GM21786 (cell line): Measurements from ENCODE around the gene NEAT1.
"Not testable (repeated sequence)": the region's sequence is repeated elsewhere in the genome, so short reads cannot be mapped to it uniquely, and the experiment has no call there.

Experiments used
- ATAC-seq: cut with Tn5 transposase; IDR thresholded peaks from one replicate; pipeline ENCODE4 v1.9.1; 2021; ENCODE audit not compliant: unreplicated experiment

The NEAT1 gene

DNA sequence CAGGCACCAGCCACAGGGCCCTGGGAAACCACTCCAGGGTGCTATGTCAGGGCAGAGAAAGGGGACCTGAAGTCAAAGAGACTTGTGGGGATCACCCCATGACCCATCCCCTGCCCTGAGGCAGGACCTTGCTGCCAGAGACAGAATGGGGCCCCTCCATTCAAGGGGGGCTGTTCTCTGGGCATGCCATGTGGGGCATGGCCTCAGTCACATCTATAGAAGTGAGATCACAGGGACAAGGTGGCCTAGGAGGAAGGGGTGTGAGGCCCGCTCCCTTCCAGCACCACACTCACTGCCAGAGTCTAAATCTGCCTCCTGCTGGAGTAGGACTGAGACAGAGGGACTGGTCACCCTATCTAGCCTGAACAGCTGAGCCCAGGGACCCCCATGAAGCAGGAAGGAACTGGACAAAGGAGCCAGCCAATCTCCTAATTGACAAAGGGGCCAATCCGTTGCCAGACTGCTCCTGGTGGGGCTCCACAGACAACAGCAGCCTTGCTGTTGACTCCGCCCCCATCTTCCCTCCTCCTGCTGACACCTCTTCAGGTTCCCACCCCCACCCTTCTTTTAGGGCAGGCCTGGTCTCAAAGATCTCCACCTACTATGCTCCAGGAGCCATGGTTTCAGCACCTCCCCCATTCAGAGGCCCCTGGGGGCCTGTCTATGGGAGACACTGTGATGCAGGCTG lies 26.0 kb downstream of the NEAT1 start:
- ATAC-seq = no peak

- not testable (repeated sequence) for ATAC-seq
Observed at GRCh38 chr11:65451301-65451700, 28.7 kb downstream of the NEAT1 start.

DNA sequence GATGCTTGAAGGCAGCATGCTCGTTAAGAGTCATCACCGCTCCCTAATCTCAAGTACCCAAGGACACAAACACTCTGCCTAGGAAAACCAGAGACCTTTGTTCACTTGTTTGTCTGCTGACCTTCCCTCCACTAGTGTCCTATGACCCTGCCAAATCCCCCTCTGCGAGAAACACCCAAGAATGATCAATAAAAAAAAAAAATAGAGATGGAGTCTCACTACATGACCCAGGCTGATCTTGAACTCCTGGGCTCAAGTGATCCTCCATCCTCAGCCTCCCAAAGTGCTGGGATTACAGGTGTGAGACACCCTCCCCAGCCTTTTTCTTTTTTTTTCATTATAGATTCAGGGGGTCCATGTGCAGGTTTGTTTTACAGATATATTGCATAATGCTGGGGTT lies 29.7 kb downstream of the NEAT1 start:
- not testable (repeated sequence) for ATAC-seq

- no peak for ATAC-seq
Observed at GRCh38 chr11:65452806-65453490, 30.4 kb downstream of the NEAT1 start.

- no peak for ATAC-seq
Observed at GRCh38 chr11:65454311-65454695, 31.7 kb downstream of the NEAT1 start.

- ATAC-seq = peak; percentile 76
Observed at GRCh38 chr11:65454696-65455456, 32.3 kb downstream of the NEAT1 start.

DNA sequence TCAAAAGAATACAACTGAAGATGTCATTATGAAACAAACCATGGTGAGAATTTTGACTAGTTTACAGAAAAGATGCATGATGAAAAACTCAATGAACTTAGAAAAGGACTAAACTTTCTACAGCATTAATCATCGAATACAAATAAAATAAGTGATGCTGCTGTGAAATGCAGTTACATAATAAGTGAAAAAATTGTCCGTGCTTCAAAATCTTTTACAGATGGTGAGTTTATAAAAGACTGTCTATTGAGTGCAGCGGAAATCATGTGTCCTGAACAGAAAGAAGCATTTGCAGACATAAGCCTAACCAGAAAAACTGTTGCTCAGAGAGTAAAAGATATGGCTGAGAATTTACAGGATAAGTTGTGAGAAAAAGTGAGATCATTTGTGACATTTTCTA lies 33.8 kb downstream of the NEAT1 start:
- ATAC-seq = no peak

DNA sequence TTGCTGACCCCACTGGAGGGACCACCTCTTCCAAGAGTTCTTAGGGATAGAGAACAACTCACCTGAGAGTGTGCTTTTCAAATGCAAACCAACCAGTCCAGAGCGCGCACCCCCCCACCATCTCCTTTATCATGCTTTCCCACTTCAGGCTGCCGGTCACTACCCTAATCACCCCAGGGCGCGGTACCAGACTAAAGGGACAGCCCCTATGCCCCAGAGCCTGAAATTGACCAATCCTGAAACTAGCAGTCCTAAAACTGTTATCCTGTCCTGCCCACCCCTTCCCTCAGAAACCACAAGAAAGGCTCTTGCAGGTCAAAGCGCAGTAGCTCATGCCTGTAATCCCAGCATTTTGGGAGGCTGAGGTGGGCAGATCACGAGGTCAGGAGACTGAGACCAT lies 37.0 kb downstream of the NEAT1 start:
- no peak for ATAC-seq

GRCh38 chr11:65465471-65465870 lies 42.9 kb downstream of the NEAT1 start:
- ATAC-seq = not testable (repeated sequence)

- ATAC-seq = not testable (repeated sequence)
Observed at GRCh38 chr11:65467306-65467705, 44.7 kb downstream of the NEAT1 start.

GRCh38 chr11:65468874-65469333 lies 46.3 kb downstream of the NEAT1 start:
- no peak for ATAC-seq

DNA sequence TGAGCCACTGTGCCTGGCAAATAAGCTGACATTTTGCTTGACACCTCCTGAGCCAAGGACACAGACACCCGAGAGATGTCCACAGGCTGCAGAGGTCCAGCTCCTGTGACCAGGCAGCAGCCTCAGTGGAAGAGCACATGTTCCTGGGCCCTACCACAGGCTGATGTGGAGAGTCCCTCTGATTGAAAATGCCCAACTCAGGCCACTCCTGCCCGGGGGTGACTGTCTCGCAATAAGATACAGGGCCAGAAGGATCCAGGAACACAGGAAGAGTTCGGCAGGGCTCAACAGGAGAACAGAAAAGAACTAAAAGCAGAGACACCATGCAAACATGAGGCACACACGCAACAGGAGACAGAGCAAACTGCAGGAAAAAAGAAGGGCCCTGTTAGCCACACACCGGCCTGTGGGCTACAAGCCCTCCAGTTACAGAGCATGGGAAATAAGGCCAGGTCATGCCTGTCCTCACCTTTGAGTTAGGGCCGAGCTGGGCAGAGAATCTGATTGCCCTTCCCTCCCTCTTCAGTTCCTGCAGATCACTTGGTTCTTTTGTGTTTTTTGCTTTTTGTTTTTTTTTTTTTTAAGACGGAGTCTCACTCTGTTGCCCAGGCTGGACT lies 47.9 kb downstream of the NEAT1 start:
- no peak for ATAC-seq

- no peak for ATAC-seq
Observed at GRCh38 chr11:65471447-65471891, 48.9 kb downstream of the NEAT1 start.

- not testable (repeated sequence) for ATAC-seq
Observed at GRCh38 chr11:65472588-65473277, 50.1 kb downstream of the NEAT1 start.

GRCh38 chr11:65473278-65473860 lies 50.8 kb downstream of the NEAT1 start:
- no peak for ATAC-seq

- ATAC-seq = no peak
Observed at GRCh38 chr11:65474864-65475263, 52.3 kb downstream of the NEAT1 start.

DNA sequence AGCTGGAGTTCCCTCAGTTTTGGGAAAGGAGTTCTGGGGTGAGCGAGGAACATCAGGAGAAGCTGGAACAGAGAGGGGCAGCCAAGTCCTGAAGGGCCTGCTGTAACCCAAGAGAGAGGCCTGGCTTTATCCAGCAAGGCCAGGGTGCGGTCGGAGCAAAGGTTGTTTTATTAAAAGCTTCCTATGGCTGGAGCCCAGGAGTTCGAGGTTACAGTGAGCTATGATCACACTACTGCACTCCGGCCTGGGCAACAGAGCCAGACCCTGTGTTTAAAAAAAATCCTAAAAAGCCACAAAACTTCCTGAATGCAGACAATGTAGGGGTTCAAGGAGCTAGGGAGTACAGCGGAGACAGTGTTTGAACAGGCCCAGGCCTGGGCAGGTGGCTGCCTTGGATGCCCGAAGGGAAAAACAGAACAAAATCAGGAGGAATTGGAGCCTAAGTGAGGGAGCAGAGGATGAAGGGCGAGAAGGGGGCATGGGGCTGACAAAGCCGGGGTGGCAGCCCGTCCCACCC lies 54.1 kb downstream of the NEAT1 start:
- peak; percentile 6 for ATAC-seq

DNA sequence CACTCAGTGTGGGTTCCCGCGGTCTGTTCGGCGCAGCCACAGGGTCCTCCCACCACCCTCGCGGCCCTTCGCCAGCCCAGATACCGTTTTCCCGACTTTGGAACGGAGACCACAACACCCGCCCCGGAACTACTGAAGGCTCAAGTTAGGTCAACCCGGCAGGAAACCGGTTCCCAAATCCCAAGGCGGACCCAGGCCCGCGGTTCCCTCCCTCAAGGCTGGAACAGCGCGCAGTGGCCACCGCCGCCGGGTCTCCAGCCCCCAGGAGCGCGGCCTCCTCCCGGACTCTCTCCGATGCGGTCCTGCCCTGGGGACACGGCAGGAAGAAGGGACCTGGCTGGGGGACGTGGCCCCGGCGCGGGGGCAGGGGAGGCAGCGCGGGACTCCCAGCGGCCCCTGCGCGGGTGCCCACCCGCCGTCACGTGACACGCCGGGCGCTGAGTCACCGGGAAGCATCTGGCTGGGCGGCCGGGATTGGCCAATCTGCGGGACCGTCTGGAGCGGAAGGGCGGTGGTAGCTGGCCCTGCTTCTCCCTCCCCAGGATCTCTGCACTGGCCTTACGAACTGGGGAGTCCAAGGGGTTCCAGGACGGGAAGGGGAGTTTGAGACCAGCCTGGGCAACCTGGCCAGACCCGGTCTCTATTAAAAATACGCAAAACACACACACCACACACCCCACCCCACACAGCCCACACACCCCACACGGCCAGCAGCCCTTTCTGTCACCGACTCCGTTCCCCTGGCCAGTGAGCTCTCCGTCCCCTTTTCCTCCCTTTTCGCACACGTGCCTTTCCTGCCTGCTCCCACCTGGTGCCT lies 54.8 kb downstream of the NEAT1 start:
- ATAC-seq = peak; percentile 87
